Right renal cortex interstitium (tissue), 3 donors: ENCODE data around the gene SORL1. TPM values are rescaled to one million over a fixed set of nuclear protein-coding genes. Genes with fewer than 3 reads are reported as not detected.

ENCODE experiments used
- DNase-seq, 3 donors: peaks; one replicate each; pipeline ENCODE4 v3.0.0-alpha.2; 2013; ENCODE audit warnings: low read depth in 3 of 3, low spot score in 2 of 3
- polyA plus RNA-seq, 3 donors: library from polyadenylated mRNA; unstranded; fragments of 120-200 nt; gene quantifications; one replicate each; pipeline ENCODE4 v1.2.1, GENCODE V29; 2013; ENCODE audit not compliant: insufficient read length in 3 of 3

Gene SORL1
- polyA plus RNA-seq, 3 donors: 34.7 to 53.5 (median 36.9) TPM

DNA sequence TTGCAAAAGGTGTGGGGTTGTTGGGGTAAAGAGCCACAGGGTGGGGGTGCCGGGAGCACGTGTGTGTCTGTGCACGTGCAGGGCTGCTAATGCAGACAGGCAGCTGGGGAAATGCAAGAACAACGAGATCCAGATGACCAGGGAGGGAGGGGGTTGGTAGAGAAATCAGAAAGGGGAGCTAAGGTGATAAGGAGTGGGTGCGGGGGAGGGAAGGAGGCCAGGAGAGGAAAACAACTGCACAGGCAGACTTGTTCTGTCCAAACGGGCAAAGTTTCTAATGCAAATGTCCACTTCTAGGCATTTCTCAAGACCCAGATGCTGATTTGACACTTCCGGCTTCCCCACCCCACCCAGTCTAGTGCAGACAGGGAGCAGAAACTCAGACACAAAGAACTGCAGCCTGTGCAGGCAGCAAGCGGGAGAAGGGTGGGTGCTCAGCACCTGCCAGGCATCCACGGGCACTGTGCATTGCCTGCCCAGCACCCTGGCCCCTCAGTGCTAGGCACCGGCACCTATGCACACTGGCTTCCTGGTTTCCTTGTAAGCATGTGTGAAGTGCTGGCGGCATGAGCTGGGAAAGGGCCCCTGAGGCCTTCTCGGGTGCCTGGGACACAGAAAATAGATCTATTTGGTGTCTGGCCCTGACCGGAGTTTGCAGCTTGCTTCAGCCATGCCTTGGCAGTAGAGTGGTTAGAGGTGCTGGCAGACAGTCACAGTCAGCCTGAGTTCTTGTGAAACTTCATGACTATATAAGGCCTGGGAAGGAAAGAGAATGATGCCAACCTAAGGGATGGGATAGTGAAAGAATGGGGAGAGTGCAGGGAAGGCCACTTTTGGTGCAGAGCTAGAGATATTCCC, 220.7 kb downstream of the SORL1 start:
- no peak for DNase-seq

DNA sequence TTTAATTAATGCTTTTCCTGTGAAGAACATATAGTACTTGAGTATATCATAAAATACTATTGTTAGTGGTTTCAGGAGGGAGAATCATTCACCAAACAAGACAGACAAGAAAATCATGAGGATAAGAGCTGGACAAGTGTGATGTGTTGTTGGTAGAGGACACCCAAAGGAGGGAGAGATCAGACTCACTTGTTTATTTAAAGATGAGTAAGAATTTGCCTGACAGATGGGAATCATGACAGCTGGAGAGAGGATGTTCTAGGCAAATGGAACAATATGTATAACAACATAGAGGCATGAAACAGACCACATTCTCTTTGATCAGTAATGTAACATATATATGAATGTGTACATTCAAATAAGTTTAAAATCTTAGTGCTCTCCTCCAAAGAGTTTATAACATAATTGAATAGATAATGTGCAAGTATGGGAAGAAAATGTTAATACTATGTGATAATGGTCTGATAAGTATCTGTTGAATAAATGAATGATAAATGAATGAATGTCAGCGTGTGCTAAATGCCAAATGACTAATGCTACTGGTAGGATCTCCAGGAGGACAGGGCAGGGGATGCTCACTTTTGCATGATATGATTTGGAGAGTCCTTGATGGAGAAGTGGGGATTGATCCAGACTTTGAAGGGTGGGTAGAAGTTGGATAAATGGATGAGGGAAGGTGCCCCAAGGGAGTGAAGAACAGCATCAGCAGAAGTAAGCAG, 229.6 kb downstream of the SORL1 start:
- DNase-seq: no peak

Other genes starting within 250 kb of the SORL1 start
- 10 to 100 TPM; 66.1 to 69.0 (median 68.3) TPM for gene SC5D, start 159.5 kb upstream of the SORL1 start, polyA plus RNA-seq